Activated CD4-positive, alpha-beta T cell treated with anti-CD3 and anti-CD28 coated beads for 48 hours (primary cell): ENCODE data around the gene SELENOS.

ENCODE experiments used
- DNase-seq: peaks from one replicate; pipeline ENCODE4 v3.0.0-alpha.2; 2020

SELENOS gene, protein sequence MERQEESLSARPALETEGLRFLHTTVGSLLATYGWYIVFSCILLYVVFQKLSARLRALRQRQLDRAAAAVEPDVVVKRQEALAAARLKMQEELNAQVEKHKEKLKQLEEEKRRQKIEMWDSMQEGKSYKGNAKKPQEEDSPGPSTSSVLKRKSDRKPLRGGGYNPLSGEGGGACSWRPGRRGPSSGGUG

GRCh38 chr15:101277038-101277822 is at the start of gene SELENOS:
Gene SELENOS, minus strand, starts transcription at chr15:101277485. Its CDS starts 68 bp downstream, at chr15:101277417.
- peak; percentile 92 for DNase-seq

DNA sequence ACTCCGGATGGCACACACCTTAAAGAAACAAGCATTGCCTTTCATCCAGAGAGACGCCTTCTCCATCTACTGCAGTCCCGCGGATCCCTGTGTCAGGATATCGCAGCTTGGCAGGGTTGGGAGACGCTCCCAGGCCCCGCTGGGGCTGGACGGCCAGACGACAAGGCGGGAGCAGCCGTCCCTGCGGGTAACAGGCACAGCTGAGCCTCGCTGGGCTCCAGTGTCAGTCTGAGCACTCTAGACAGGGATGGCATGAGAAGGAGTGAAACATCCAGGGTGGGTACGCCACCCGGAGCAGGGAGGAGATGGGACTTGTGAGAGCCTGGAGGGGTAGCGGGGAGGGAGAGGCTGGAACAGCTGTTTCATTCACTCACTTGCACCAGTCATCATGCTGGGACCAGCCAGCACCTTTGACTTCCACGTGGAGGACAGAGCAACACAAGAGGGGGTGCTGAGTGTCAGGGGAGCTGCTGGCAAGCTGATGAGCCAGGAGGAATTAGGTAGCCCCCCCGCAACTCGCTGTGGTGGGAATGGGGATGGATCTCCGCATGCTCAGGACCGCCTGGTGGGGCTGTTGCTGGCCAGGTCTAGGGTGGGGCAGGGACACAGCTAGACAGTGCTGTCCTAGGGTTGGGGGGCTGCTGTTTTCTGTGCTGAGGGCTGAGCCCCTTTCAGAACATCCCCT is 49.3 kb upstream of the SELENOS start:
- DNase-seq: no peak

DNA sequence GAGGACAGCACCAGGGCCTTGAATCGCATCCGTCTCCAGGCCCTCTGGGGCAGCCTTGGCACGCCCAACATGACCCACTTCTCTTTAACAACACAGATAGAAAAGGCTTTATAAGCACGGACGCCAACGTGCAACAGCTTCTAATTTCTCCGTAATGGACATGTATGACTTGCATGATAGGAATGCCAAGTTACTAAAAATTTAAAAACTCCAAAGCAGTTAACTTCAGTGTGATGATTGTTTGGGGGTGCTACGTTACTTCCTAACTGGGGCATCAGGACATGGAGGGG is 48.7 kb upstream of the SELENOS start:
- no peak for DNase-seq

DNA sequence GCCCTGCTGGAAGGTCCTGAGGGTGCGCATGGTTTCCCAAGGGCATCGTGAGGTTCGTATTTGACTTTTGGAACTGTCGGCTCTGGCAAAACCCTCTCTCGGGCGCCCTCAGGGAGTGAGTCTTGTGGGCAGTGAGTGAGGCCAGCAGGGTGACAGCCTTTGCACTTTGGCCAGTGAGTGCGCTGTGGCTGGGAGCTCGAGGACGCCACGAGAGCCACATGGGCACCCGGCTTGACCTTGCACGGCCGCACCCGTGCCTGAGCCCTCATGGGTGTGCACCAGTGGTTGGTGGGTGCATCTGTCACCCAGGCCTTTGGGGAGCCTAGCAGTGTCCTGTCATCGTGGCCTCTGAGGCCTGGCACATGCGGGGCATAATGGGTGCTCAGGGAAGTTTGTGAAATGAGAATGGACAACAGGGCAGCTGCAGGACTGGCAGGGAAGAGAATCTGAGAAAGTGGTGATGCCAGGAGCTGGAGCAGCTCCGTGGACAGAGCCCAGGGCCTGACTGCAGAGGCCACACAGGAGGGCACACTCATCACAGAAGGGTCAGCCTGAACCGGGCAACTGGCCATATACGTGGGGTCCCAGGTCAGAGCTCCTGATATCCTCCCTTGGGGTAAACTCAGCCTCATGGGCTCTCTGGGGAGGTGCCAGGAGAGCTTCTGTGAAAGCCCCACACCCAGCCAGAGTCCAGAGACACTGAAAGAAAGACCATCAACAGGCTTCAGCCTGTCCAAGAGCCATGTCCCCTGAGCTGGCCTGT is 48.2 kb upstream of the SELENOS start:
- no peak for DNase-seq

- no peak for DNase-seq
These were observed 47.4 kb upstream of the SELENOS start for GRCh38 chr15:101324524-101325177.

DNA sequence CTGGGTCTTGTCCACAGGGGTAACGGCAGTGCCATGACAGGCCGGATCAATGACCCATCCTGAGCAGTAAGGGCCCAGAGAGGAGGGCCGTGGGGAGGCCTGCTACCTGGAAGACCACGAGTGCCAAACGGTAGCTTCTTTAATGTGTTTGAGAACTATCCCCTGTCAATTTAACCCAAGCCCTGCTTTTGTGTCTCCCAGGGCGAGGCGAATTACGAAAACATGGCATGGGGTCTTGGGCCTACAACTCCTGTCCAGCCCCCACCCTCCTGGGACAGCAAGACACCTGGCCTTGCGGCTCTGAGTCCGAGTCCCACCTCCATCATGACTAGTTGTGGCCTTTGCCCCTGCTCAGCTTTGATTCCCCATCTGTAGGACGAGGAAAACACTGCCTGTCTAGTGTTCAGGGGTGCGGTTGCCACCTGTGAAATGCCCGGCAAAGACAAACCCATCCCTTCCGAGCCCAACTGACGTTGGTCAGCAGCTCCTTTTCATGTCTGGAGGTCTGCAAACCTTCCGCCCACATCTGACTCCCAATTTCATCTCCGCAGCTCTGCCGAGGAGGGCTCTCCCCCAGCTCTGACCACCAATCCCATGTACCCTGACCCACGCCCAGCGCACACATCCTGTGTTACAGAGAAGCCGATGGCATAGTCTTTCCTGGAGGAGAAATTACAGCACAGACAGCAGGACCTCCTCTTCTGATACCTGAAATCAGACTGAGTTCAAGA is 46.7 kb upstream of the SELENOS start:
- DNase-seq: no peak

- peak; percentile 26 for DNase-seq
These were observed 45.7 kb upstream of the SELENOS start for GRCh38 chr15:101322854-101323477.

DNA sequence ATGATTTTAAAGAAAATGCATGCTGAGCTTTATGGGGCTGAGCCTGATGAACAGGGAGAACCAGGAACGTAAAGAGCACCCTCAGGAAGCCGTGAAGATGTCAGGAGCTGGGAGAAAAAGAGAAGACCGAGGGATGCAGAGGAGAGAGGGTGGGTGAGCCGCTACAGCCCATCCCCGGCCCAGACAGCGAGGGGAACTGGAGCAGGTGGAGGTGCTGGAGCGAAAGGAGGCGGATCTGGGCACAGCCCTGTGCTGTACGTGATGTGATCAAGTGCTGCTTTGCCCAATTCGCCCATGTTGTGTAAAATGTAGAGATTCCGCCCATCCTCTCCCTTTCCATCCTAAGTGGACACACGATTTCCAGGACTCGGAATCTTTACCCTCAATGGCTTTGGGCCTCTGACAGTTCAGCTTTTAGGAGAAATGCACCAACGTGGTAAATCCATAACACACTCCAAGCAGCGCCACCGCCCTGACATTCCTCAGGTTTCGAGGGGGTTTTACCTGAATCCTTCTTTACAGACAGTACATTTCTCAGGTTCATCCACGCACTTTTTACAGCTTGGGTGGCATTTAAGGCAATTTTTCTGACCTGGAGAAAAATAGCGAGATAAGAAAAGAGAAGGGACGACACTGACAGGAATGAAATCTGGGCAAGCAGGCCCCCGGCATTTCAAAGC is 44.9 kb upstream of the SELENOS start:
- no peak for DNase-seq

DNA sequence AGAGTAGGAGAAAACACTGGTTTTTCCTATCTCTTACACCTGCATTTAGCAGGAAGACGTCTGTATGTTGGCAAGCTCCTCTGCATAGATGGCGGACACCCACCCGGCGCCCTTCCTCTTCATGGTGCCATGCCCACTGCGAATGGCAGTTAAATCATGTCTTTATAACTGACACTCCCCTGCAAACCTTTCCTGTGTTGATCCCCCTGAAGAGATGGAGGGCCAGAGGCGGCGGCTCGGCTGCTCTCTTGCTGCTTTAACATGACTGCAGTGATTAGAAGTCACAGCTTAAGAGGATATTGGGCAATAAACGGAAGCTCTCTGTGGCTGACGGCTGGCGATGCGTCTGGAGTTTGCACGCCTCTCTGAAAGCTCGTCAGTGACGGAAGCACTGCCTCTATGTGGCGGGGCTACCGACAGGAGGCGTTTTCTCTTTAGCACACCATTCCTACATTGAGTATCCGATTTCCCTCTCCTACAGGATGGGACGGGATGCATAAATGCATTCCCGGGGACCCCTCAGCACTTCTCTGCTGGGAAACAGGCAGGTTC is 43.3 kb upstream of the SELENOS start:
- DNase-seq: peak; percentile 76

DNA sequence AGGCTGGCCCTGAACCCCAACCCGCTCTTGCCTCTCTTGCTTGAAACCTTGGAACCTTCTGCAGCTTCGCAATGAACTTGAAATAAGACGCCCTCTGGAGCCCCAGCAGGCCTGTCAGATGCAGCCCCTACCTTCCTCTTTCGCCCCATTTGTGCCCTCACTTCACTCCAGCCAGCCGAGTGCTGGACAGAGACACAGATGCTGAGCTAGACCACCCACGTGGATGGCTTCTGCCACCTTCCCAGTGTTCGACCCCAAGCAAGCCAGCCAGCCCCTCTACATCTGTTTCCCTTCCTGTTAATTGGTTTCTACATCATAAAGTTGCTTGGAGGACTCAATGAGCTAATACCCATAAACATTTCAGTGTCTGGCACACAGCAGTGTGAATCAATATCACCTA is 41.6 kb upstream of the SELENOS start:
- DNase-seq: no peak

GRCh38 chr15:101318147-101318819 is 41.0 kb upstream of the SELENOS start:
- no peak for DNase-seq

GRCh38 chr15:101317336-101317872 is 40.1 kb upstream of the SELENOS start:
- no peak for DNase-seq

DNA sequence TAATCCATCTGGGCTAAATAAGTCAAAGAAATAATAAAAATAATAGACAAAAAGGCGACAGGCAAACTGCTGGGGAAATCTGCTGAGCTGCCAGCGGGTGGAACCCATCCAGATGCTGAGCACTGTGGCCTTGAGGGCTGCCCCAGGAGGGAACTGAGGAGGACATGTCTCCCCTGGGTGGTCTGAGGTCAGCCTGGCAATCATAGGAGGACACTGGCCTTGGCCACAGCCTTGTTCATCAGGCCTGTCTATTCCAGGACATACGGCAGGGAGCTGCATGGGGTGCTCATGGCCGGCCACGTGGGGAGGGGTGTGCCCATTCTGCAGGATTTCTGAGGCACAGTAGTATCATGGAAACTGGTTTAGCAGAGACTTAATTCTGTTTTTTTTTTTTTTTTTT is 39.2 kb upstream of the SELENOS start:
- DNase-seq: no peak

GRCh38 chr15:101315736-101316135 is 38.5 kb upstream of the SELENOS start:
- no peak for DNase-seq

- no peak for DNase-seq
These were observed 37.2 kb upstream of the SELENOS start for GRCh38 chr15:101314336-101315125.

GRCh38 chr15:101313041-101313761 is 35.9 kb upstream of the SELENOS start:
- DNase-seq: no peak

GRCh38 chr15:101310508-101310907 is 33.2 kb upstream of the SELENOS start:
- no peak for DNase-seq

- DNase-seq: no peak
These were observed 32.8 kb upstream of the SELENOS start for GRCh38 chr15:101310161-101310480.
